ENCODE data around the gene MYOCD. TPM values are rescaled to one million over a fixed set of nuclear protein-coding genes. Genes with fewer than 3 reads are reported as not detected.

Gene MYOCD
- total RNA-seq, 1 experiment from 2014 or later = 1.2 TPM

GRCh38 chr17:12765548-12765947, 99.9 kb downstream of the MYOCD start:
- Mint-ChIP-seq H3K36me3 (no peaks in the 10 kb centered on the region), H3K27ac (no peak overlapping the region), H3K9me3 (no peaks in the 10 kb centered on the region; the same call in 1 of the 2 replicates), H3K4me1 (no peaks in the 10 kb centered on the region), H3K27me3 (ENCODE audit: low read depth) (no peaks in the 10 kb centered on the region; the same call in 1 of the 2 replicates), H3K4me3 (no peak overlapping the region)
- TF ChIP-seq TP53 (CRISPR knock-in tag; IDR thresholded peaks at IDR 0.05) (no peak), ZMAT4 (CRISPR knock-in tag; IDR thresholded peaks at IDR 0.05) (no peak), CTCF (IDR thresholded peaks at IDR 0.05) (no peak), AR (CRISPR knock-in tag; IDR thresholded peaks at IDR 0.05) (no peak), NFE2L1 (CRISPR knock-in tag; IDR thresholded peaks at IDR 0.05) (no peak), FOXP1 (CRISPR knock-in tag; IDR thresholded peaks at IDR 0.05; ENCODE audit: borderline replicate concordance) (no peak), ZNF281 (CRISPR knock-in tag; IDR thresholded peaks at IDR 0.05) (no peak)
- ATAC-seq (no peak), DNase-seq (ENCODE audit: low spot score) (no peak)
- POLR2A ChIA-PET = no interaction called here
- CTCF ChIA-PET = interaction anchor here (1.0 kb wide), 1 partner anchor 23 kb away, joined by 4 read pairs; no protein-coding TSS in a partner anchor

- no peak overlapping the region for H3K27ac Mint-ChIP-seq
- no peaks in the 10 kb centered on the region for H3K4me1 Mint-ChIP-seq
- H3K9me3 Mint-ChIP-seq = no peaks in the 10 kb centered on the region
- no peaks in the 10 kb centered on the region for H3K36me3 Mint-ChIP-seq
- CTCF ChIA-PET = no interaction called here
- ATAC-seq (no peak), DNase-seq (ENCODE audit: low spot score) (no peak)
- TF ChIP-seq JAZF1 (CRISPR knock-in tag; IDR thresholded peaks at IDR 0.05) (no peak), ZBTB21 (CRISPR knock-in tag; IDR thresholded peaks at IDR 0.05; ENCODE audit: borderline replicate concordance) (no peak), FOXJ3 (CRISPR knock-in tag; IDR thresholded peaks at IDR 0.05; ENCODE audit: borderline replicate concordance) (no peak), MYBL2 (CRISPR knock-in tag; IDR thresholded peaks at IDR 0.05) (no peak), NFATC4 (CRISPR knock-in tag; IDR thresholded peaks at IDR 0.05) (no peak), EMX1 (CRISPR knock-in tag; IDR thresholded peaks at IDR 0.05) (no peak), ZNF423 (CRISPR knock-in tag; IDR thresholded peaks at IDR 0.05) (no peak), SP1 (CRISPR knock-in tag; conservative IDR thresholded peaks at IDR 0.05) (no peak), ZBTB43 (CRISPR knock-in tag; IDR thresholded peaks at IDR 0.05) (no peak), NR3C1 (CRISPR knock-in tag; conservative IDR thresholded peaks at IDR 0.05; ENCODE audit: low read depth) (no peak)
- POLR2A ChIA-PET = no interaction called here
- H3K27me3 Mint-ChIP-seq (ENCODE audit: low read depth) = no peaks in the 10 kb centered on the region; the same call in 1 of the 2 replicates
- H3K4me3 Mint-ChIP-seq = no peak overlapping the region
These were observed 102.6 kb downstream of the MYOCD start for GRCh38 chr17:12768255-12768654.
